ENCODE measurements around the gene ARHGAP33. TPM values are rescaled to one million over a fixed set of nuclear protein-coding genes. Genes with fewer than 3 reads are reported as not detected.
A peak's percentile ranks its signal among the peaks of the same experiment; 100 is the strongest.

ARHGAP33 gene
- total RNA-seq, 1 experiment from 2014 or later, result 18.3 TPM

- ChIA-PET POLR2A (interaction anchor here (0.5 to 0.8 kb wide), 2 partner anchors 10 to 32 kb away, joined by 3 read pairs; no protein-coding TSS in a partner anchor), CTCF (no interaction called here)
- Histone ChIP-seq H3K4me1 (no peaks in the 10 kb centered on the region), H3K36me3 (ENCODE audit: control insufficient read depth, insufficient read depth, low read length) (no peaks in the 10 kb centered on the region), H3K4me3 (ENCODE audit: low read depth, low read length) (no peak overlapping the region), H3K27me3 (replicated peaks; ENCODE audit: control insufficient read depth, insufficient read depth, low read length) (no peaks in the 10 kb centered on the region), H3K9me3 (no peaks in the 10 kb centered on the region)
- Mint-ChIP-seq H3K27ac (ENCODE audit: unreplicated experiment) (no peak overlapping the region), H3K27me3 (ENCODE audit: insufficient read depth, unreplicated experiment) (peaks cover 5% of the 10 kb centered on the region), H3K36me3 (ENCODE audit: insufficient read depth, unreplicated experiment) (peaks cover 13% of the 10 kb centered on the region), H3K9me3 (ENCODE audit: unreplicated experiment) (no peaks in the 10 kb centered on the region), H3K4me3 (ENCODE audit: unreplicated experiment) (no peak overlapping the region), H3K4me1 (ENCODE audit: low read depth, unreplicated experiment) (peaks cover 11% of the 10 kb centered on the region)
- TF ChIP-seq CTCF (IDR thresholded peaks at IDR 0.05; ENCODE audit: insufficient read depth in 1 of 2, low read depth in 1 of 2, low read length in 1 of 2, severe bottlenecking in 1 of 2, unreplicated experiment in 1 of 2), result no peak
- intact Hi-C loops (cut with micrococcal nuclease; ENCODE audit: unreplicated experiment), result no loop called here
- DNase-seq, result no peak
- BruUV-seq (replicated peaks), result no TSS peak
Observed at GRCh38 chr19:35773020-35773806, 2.2 kb upstream of the ARHGAP33 start.

DNA sequence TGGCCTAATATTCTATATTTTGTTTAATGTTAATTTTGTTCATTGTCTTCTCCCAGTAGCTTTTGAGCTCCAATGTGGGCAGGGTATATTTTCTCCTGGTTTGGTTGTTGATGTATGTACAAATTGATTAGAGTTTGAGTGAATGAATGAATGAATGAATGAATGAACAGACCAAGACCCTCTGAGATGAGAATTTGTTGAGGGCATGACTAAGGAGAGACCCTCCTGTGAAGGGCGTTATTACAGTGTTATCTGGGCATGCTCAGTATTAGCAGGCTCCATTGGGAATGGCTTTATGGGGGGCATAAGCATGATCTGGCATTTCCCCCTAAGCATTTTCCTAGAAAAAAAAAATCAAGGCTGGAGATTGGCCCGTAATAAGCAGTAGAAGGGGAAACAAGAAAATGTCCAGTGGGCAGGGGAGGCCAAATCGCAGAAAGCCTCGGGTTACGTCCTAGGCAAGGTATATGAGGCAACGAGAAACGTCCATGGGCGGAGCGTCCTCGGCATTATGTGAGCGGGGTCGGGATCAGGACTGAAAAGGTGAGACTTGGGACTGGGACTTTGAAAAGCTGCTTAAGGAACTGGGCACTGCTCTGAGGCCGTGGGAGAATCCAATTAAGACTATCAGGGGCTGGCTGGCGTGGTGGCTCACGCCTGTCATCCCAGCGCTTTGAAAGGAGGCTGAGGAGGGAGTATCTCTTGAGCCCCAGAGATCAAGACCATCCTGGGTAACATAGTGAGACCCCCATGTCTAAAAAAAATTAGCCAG, 904 bp upstream of the ARHGAP33 start:
- CTCF ChIA-PET, result no interaction called here
- no peaks in the 10 kb centered on the region for H3K9me3 Mint-ChIP-seq (ENCODE audit: unreplicated experiment)

More for the DNA sequence above, 904 bp upstream of the ARHGAP33 start:
- DNase-seq, result no peak
- no peaks in the 10 kb centered on the region for H3K9me3 ChIP-seq
- Mint-ChIP-seq H3K36me3 (ENCODE audit: insufficient read depth, unreplicated experiment) (peaks cover 18% of the 10 kb centered on the region), H3K27ac (ENCODE audit: unreplicated experiment) (no peak overlapping the region), H3K27me3 (ENCODE audit: insufficient read depth, unreplicated experiment) (peaks cover 5% of the 10 kb centered on the region), H3K4me1 (ENCODE audit: low read depth, unreplicated experiment) (peaks cover 11% of the 10 kb centered on the region), H3K4me3 (ENCODE audit: unreplicated experiment) (peak overlapping the region; percentile 79)
- no peak for TF ChIP-seq CTCF (IDR thresholded peaks at IDR 0.05; ENCODE audit: insufficient read depth in 1 of 2, low read depth in 1 of 2, low read length in 1 of 2, severe bottlenecking in 1 of 2, unreplicated experiment in 1 of 2)
- BruUV-seq (replicated peaks), result no TSS peak
- peak overlapping the region; percentile 27 for H3K4me3 ChIP-seq (ENCODE audit: low read depth, low read length)
- H3K27me3 ChIP-seq (replicated peaks; ENCODE audit: control insufficient read depth, insufficient read depth, low read length), result no peaks in the 10 kb centered on the region
- H3K4me1 ChIP-seq, result no peaks in the 10 kb centered on the region
- POLR2A ChIA-PET, result no interaction called here
- intact Hi-C loops (cut with micrococcal nuclease; ENCODE audit: unreplicated experiment), result loop anchor here (2.0 kb wide), 1 partner anchor 16 kb away; the partner anchor contains the start of gene PROSER3
- H3K36me3 ChIP-seq (ENCODE audit: control insufficient read depth, insufficient read depth, low read length), result no peaks in the 10 kb centered on the region

Measured in Caco-2 (cell line).